Measurements from ENCODE around the gene KLK12. TPM values are rescaled to one million over a fixed set of nuclear protein-coding genes. Genes with fewer than 3 reads are reported as not detected.

The KLK12 gene
- total RNA-seq, 1 experiment from 2014 or later = not detected

GRCh38 chr19:51078731-51079130, 43.9 kb upstream of the KLK12 start:
- Mint-ChIP-seq H3K4me1 (peaks cover 23 to 29% of the 10 kb centered on the region in 2 experiments), H3K4me3 (no peak overlapping the region; a peak in 1 of 5 replicates), H3K27ac (no peak overlapping the region), H3K27me3 (ENCODE audit: low read depth) (peaks cover 18% of the 10 kb centered on the region), H3K9me3 (peaks cover 7% of the 10 kb centered on the region in 2 experiments; a peak in 4 of 5 replicates), H3K36me3 (ENCODE audit: insufficient read depth in 1 of 3, low read depth in 3 of 3) (peaks cover 0 to 6% (median 0%) of the 10 kb centered on the region in 3 experiments; a peak in 1 of 7 replicates)
- no peak overlapping the region for H3K56ac ChIP-seq (ENCODE audit: insufficient read length, low read depth, low read length)
- no peak overlapping the region for H2BK12ac ChIP-seq (ENCODE audit: insufficient read length, low read depth, low read length)
- no peak overlapping the region for H2AFZ ChIP-seq (ENCODE audit: low read length)
- H4K5ac ChIP-seq (ENCODE audit: insufficient read length, low read depth, low read length) = no peak overlapping the region
- H2BK15ac ChIP-seq (ENCODE audit: low read depth, low read length) = no peak overlapping the region
- no peak overlapping the region for H4K91ac ChIP-seq (ENCODE audit: insufficient read length, low read depth, low read length)
- H2BK20ac ChIP-seq (ENCODE audit: low read depth, low read length, poor library complexity, severe bottlenecking) = no peak overlapping the region
- H3K14ac ChIP-seq (ENCODE audit: insufficient read depth, low read length) = no peak overlapping the region
- H3K9ac ChIP-seq (ENCODE audit: extremely low read depth, insufficient read length, low read length) = no peak overlapping the region
- no peak overlapping the region for H2AK5ac ChIP-seq (ENCODE audit: insufficient read length, low read length)
- no peaks in the 10 kb centered on the region for H3K79me2 ChIP-seq (ENCODE audit: insufficient read depth, low read length)
- no CpG with 5 or more reads among the region's 6 CpGs for WGBS (ENCODE audit: extremely low coverage, insufficient read length, low lambda C conversion rate)
- H2BK5ac ChIP-seq (ENCODE audit: insufficient read length, low read length) = no peak overlapping the region
- H3T11ph ChIP-seq (ENCODE audit: low read length) = no peak overlapping the region
- no peak overlapping the region for H3K27ac ChIP-seq (ENCODE audit: insufficient read length, low read depth, low read length)
- DNase-seq = no peak
- no peaks in the 10 kb centered on the region for H3K79me1 ChIP-seq (ENCODE audit: insufficient read depth, low read depth, low read length, poor library complexity, severe bottlenecking)
- no peaks in the 10 kb centered on the region for H3K9me3 ChIP-seq (ENCODE audit: control insufficient read depth, low read depth, low read length)
- H3K23me2 ChIP-seq (ENCODE audit: insufficient read length, low read depth, low read length, poor library complexity, severe bottlenecking) = no peaks in the 10 kb centered on the region
- H3K23ac ChIP-seq (ENCODE audit: insufficient read length, low read depth, low read length) = no peak overlapping the region
- H2BK120ac ChIP-seq (ENCODE audit: low read depth, low read length, poor library complexity, severe bottlenecking) = no peak overlapping the region
- peaks cover 2% of the 10 kb centered on the region; the same call in 1 of the 2 replicates for H3K4me1 ChIP-seq (ENCODE audit: insufficient read depth, low read length)
- H3K4ac ChIP-seq (ENCODE audit: low read depth, low read length) = no peak overlapping the region
- no peak for TF ChIP-seq CTCF (conservative IDR thresholded peaks at IDR 0.05)
- no peak overlapping the region for H4K8ac ChIP-seq (replicated peaks; ENCODE audit: insufficient read length, low read depth, low read length)
- no peaks in the 10 kb centered on the region; the same call in 1 of the 2 replicates for H3K27me3 ChIP-seq (ENCODE audit: insufficient read depth, low read length)
- H3K4me2 ChIP-seq (ENCODE audit: insufficient read depth, insufficient read length, low read length) = no peak overlapping the region
- H3K18ac ChIP-seq (ENCODE audit: insufficient read length, low read depth, low read length) = no peak overlapping the region
- H4K20me1 ChIP-seq (ENCODE audit: control insufficient read depth, insufficient read depth, insufficient read length) = no peaks in the 10 kb centered on the region
